Smooth muscle cell (in vitro differentiated cells): Measurements from ENCODE around the gene CDK5. TPM values are rescaled to one million over a fixed set of nuclear protein-coding genes. Genes with fewer than 3 reads are reported as not detected.

Experiments
- DNase-seq: peaks from one replicate; lab custom pipeline; 2025; ENCODE audit not compliant: unreplicated experiment; lab: John Stamatoyannopoulos, UW
- H2AFZ ChIP-seq: fragments of 200-600 bp; sonication (generic); 2 replicates; pipeline ENCODE4 v1.6.0; 2016; ENCODE audit warnings: antibody characterized with exemption, low read depth, mild to moderate bottlenecking
- H3F3A ChIP-seq: fragments of 200-600 bp; sonication (generic); 2 replicates; pipeline ENCODE4 v1.6.0; 2017; ENCODE audit warnings: antibody characterized with exemption, low read depth
- H3K27ac ChIP-seq: fragments of 200-600 bp; sonication (generic); 2 replicates; pipeline ENCODE4 v1.5.1; 2016; ENCODE audit warnings: low read depth, mild to moderate bottlenecking
- H3K27me3 ChIP-seq: fragments of 200-600 bp; sonication (generic); 2 replicates; pipeline ENCODE4 v1.6.1; 2016; ENCODE audit warnings: low read depth, mild to moderate bottlenecking
- H3K36me3 ChIP-seq: fragments of 200-600 bp; sonication (generic); 2 replicates; pipeline ENCODE4 v1.5.1; 2016; ENCODE audit warnings: low read depth
- H3K4me1 ChIP-seq: fragments of 200-600 bp; sonication (generic); 2 replicates; pipeline ENCODE4 v1.5.1; 2016; ENCODE audit warnings: low read depth
- H3K4me2 ChIP-seq: fragments of 200-600 bp; sonication (generic); 2 replicates; pipeline ENCODE4 v1.6.0; 2016; ENCODE audit warnings: mild to moderate bottlenecking
- H3K4me3 ChIP-seq: fragments of 200-600 bp; sonication (generic); 2 replicates; pipeline ENCODE4 v1.5.1; 2016; ENCODE audit warnings: mild to moderate bottlenecking
- H3K79me2 ChIP-seq: fragments of 200-600 bp; sonication (generic); 2 replicates; pipeline ENCODE4 v1.6.0; 2016; ENCODE audit warnings: low read depth, mild to moderate bottlenecking
- H3K9ac ChIP-seq: fragments of 200-600 bp; sonication (generic); 2 replicates; pipeline ENCODE4 v1.6.0; 2016; ENCODE audit warnings: low read depth
- H3K9me3 ChIP-seq: fragments of 200-600 bp; sonication (generic); replicated peaks from 2 replicates; pipeline ENCODE4 v1.5.1; 2016; ENCODE audit warnings: low read depth
- H4K20me1 ChIP-seq: fragments of 200-600 bp; sonication (generic); 2 replicates; pipeline ENCODE4 v1.6.0; 2016; ENCODE audit warnings: low read depth
- WGBS: methylation state at CpG from one replicate; pipeline ENCODE4 v1.1.7; 2016; ENCODE audit warnings: low lambda C conversion rate; 5-methylcytosine and 5-hydroxymethylcytosine counted together
- polyA plus RNA-seq: library from polyadenylated mRNA; unstranded; fragments of >200 nt; fragmentation: Nextera tagmentation; extraction: Ambion mirVana; gene quantifications from 2 replicates; pipeline ENCODE4 v1.2.1, GENCODE V29; 2016
- total RNA-seq: library from RNA; depleted of rRNA; stranded (reverse); fragments of >200 nt; gene quantifications from 2 replicates; pipeline ENCODE4 v1.2.3, GENCODE V29; 2014
- TF ChIP-seq, protein P1 (sequence below): fragments of 200-600 bp; sonication (generic); IDR thresholded peaks from 2 replicates; pipeline ENCODE4 v1.5.1; 2017; ENCODE audit warnings: borderline replicate concordance, mild to moderate bottlenecking, antibody characterized with exemption; ENCODE audit not compliant: insufficient read depth, poor library complexity, severe bottlenecking

Gene CDK5
- total and polyA plus RNA-seq, 2 experiments from 2014 or later, result 22.1 to 36.4 TPM

GRCh38 chr7:151059367-151060112, 1.8 kb upstream of the CDK5 start, which contains the start of gene SLC4A2:
Gene SLC4A2 (plus strand): TSS chr7:151059589. CDS start chr7:151061988, 2,399 bp downstream.
- H3F3A ChIP-seq, result peaks cover 10% of the 10 kb centered on the region
- peak within 1 kb of the TSS; percentile 72 for H3K9ac ChIP-seq
- H4K20me1 ChIP-seq, result peaks cover 43% of the 10 kb centered on the region
- DNase-seq, result peak; percentile 72
- peak within 1 kb of the TSS; percentile 80 for H2AFZ ChIP-seq
- WGBS, result 2% methylated on average over 25 of the region's 75 CpGs
- H3K9me3 ChIP-seq, result no peaks in the 10 kb centered on the region
- no peaks in the 10 kb centered on the region for H3K36me3 ChIP-seq
- H3K4me3 ChIP-seq, result peak within 1 kb of the TSS; percentile 74
- peak within 1 kb of the TSS; percentile 95 for H3K27ac ChIP-seq
- H3K79me2 ChIP-seq, result peaks cover 21% of the 10 kb centered on the region
- TF ChIP-seq, protein P1, sequence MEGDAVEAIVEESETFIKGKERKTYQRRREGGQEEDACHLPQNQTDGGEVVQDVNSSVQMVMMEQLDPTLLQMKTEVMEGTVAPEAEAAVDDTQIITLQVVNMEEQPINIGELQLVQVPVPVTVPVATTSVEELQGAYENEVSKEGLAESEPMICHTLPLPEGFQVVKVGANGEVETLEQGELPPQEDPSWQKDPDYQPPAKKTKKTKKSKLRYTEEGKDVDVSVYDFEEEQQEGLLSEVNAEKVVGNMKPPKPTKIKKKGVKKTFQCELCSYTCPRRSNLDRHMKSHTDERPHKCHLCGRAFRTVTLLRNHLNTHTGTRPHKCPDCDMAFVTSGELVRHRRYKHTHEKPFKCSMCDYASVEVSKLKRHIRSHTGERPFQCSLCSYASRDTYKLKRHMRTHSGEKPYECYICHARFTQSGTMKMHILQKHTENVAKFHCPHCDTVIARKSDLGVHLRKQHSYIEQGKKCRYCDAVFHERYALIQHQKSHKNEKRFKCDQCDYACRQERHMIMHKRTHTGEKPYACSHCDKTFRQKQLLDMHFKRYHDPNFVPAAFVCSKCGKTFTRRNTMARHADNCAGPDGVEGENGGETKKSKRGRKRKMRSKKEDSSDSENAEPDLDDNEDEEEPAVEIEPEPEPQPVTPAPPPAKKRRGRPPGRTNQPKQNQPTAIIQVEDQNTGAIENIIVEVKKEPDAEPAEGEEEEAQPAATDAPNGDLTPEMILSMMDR, result peak; percentile 55
- H3K27me3 ChIP-seq, result no peaks in the 10 kb centered on the region
- peak within 1 kb of the TSS; percentile 94 for H3K4me2 ChIP-seq
- H3K4me1 ChIP-seq, result peaks cover 36% of the 10 kb centered on the region

DNA sequence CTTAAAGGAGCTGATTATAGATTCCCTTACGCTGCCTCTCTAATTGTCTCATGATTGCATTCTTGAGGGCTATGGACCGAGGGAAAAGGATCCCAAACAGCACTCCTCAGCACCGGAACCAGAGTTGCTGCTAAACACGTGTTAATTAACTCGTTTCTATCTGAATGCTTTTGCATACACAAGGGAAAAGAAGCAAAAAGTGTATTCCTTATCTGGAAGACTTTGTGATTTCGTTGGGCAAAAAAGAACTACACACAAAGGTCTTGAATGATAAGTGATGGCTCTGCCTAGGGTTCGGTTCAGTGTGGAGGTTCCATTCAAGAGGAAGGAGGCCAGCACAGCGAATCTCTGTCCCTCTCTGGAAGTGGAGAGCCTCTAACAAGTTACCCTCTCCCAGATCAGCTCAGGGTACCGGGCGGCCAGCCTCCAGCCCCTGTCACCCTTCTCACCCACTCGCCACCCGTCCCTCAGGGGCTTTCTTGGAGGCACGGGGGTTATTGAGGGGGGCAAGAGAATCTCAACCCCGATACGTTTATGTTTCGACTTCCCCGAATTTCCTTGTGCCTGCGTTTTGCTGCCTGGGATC, 1.2 kb upstream of the CDK5 start:
- Histone ChIP-seq H3K79me2 (peaks cover 18% of the 10 kb centered on the region), H3K9ac (peak overlapping the region; percentile 72), H3K9me3 (no peaks in the 10 kb centered on the region), H3K27ac (peak overlapping the region; percentile 95), H3F3A (peaks cover 10% of the 10 kb centered on the region), H4K20me1 (peaks cover 36% of the 10 kb centered on the region), H2AFZ (no peak overlapping the region), H3K27me3 (no peaks in the 10 kb centered on the region), H3K4me3 (peak overlapping the region; percentile 74), H3K36me3 (no peaks in the 10 kb centered on the region), H3K4me1 (peaks cover 36% of the 10 kb centered on the region), H3K4me2 (peak overlapping the region; percentile 94)
- TF ChIP-seq, protein P1, result no peak
- WGBS, result 8% methylated on average over 18 of the region's 18 CpGs
- no peak for DNase-seq

DNA sequence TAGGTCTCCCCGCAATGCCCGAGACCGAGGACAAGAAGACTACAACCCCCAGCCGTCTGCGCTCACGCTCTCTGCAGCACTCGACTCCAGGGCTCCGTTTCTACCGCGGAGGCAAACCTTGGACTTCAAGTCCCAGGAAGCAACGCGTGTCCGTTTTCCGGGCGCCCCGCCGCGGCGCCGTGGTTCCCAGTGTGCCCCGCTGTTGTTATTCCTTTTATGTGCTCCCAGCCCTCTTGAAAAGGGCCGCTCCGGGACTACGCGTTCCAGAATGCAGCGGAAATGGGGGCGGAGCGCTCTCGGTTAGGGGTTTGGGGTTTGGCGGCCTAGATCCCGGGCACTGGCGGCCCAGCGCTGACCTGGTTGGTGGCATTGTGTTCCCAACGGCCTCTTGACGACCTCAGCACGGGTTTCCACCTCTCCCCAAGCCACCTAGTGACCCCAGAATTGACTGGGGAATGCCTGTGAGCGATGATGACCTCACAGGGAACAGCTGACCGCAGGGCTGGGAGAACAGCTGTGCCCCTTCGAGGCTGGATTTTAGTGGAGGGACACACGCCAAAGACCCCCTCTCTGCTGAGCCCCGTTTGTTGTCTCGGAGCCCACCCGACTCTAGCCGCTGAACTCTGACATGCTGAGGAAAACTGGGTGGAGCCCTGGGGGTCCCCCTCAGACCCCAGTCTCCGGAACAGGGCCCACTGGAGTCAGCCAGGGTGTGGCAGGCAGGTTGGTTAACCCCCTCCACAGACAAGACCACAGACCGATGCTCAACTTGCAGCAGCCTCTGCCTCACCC, 488 bp upstream of the CDK5 start:
- TF ChIP-seq, protein P1, result no peak
- Histone ChIP-seq H3F3A (peaks cover 10% of the 10 kb centered on the region), H3K9ac (peak overlapping the region; percentile 72), H3K9me3 (no peaks in the 10 kb centered on the region), H3K27me3 (no peaks in the 10 kb centered on the region), H3K27ac (peak overlapping the region; percentile 95), H3K36me3 (no peaks in the 10 kb centered on the region), H3K79me2 (peaks cover 13% of the 10 kb centered on the region), H3K4me1 (peaks cover 36% of the 10 kb centered on the region), H2AFZ (peak overlapping the region; percentile 71), H4K20me1 (peaks cover 30% of the 10 kb centered on the region), H3K4me3 (peak overlapping the region; percentile 74), H3K4me2 (peak overlapping the region; percentile 94)
- 4% methylated on average over 44 of the region's 46 CpGs for WGBS
- peak; percentile 86 for DNase-seq
